Effector memory CD8-positive, alpha-beta T cell (primary cell): ENCODE measurements around the gene HNRNPK.
A peak's percentile ranks its signal among the peaks of the same experiment; 100 is the strongest.

Experiments
- ATAC-seq: fragments of 150-1000 bp; cut with Tn5 transposase; replicated peaks from 2 replicates; pipeline ENCODE4 v1.10.0; 2021; ENCODE audit warnings: mild to moderate bottlenecking, moderate library complexity
- DNase-seq, 3 experiments: peaks; one replicate each; pipeline ENCODE4 v3.0.0; 2021
- H3K27ac Mint-ChIP-seq, 2 donors: one replicate each; pipeline ENCODE4 v1.8.0; 2022; ENCODE audit warnings: mild to moderate bottlenecking in 2 of 2, mixed read lengths in 2 of 2, moderate library complexity in 2 of 2
- H3K27me3 Mint-ChIP-seq, 2 donors: one replicate each; pipeline ENCODE4 v1.8.0; 2022; ENCODE audit warnings: mixed read lengths in 2 of 2
- H3K36me3 Mint-ChIP-seq: one replicate; pipeline ENCODE4 v1.8.0; 2022; ENCODE audit warnings: mild to moderate bottlenecking, moderate library complexity, mixed read lengths; ENCODE audit not compliant: insufficient read depth
- H3K4me1 Mint-ChIP-seq, 2 donors: one replicate each; pipeline ENCODE4 v1.8.0; 2022; ENCODE audit warnings: low read depth in 2 of 2, mixed read lengths in 2 of 2
- H3K4me3 Mint-ChIP-seq, 2 donors: one replicate each; pipeline ENCODE4 v1.8.0; 2022; ENCODE audit warnings: mild to moderate bottlenecking in 2 of 2, mixed read lengths in 2 of 2, moderate library complexity in 2 of 2
- H3K9me3 Mint-ChIP-seq, 2 donors: one replicate each; pipeline ENCODE4 v1.8.0; 2022; ENCODE audit warnings: mixed read lengths in 2 of 2
- total RNA-seq, 9 experiments: gene quantifications; one replicate each; lab custom pipeline; 2026; lab: John Stamatoyannopoulos, UW

Gene HNRNPK
- 518 to 1,277 (median 830) reads per million in 9 experiments for total RNA-seq

DNA sequence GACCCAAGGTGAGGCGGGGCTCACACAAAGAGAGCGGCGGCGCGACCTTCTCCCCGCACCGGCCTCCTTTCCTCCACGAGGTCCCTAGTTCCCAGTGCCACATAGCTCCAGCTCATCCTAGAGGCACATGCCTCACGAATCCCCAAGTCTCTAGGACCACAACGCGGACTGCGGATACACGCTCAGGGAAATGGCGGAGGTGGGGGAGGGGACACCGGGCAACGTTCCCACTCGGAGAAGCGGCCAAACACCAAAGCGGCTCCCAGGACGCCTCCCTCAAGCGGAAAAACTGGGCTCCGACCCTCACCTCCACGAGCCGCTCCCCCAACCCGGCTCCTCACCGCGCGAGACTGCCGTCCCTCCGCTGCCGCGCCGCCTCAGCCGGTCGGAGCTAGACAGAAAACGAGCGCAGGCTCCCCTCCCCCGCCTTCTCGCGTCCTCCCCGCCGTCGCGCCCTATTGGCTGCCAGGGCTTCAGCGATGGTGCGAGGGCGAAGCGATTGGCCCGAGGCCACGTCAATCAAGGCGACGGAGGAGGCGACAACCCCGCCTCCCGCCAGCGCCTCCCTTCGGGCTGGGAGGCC, at the start of gene HNRNPK:
TSS of gene HNRNPK (minus strand) at position 404 of the 583 bp plus-strand sequence. CDS start 1,963 bp downstream, outside the sequence.
- DNase-seq (peak; percentile 99 to 100 (median 100)), ATAC-seq (peak; percentile 80)
- no peaks in the 10 kb centered on the region for H3K9me3 Mint-ChIP-seq
- peaks cover 24 to 51% of the 10 kb centered on the region in 2 donors for H3K4me1 Mint-ChIP-seq
- peak within 1 kb of the TSS; percentile 99 for H3K27ac Mint-ChIP-seq
- H3K27me3 Mint-ChIP-seq, result no peaks in the 10 kb centered on the region
- H3K36me3 Mint-ChIP-seq, result peaks cover 65% of the 10 kb centered on the region
- H3K4me3 Mint-ChIP-seq, result peak within 1 kb of the TSS; percentile 97 to 100

DNA sequence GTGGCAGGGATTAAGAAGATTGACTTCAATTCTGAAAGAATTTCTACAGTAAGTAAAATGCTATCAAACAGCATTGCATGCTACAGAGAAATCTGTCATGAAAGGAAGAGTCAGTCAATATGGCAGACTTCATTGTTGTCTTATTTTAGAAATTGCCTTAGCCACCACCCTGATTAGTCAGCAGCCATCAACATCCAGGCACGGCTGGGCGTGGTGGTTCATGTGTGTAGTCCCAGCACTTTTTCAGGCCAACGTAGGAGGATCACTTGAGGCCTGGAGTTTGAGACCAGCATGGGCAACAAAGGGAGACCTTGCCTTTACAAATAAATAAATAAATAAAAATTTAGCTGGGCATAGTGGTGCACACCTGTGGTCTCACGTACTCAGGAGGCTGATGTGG, 47.2 kb upstream of the HNRNPK start:
- peaks cover 6% of the 10 kb centered on the region for H3K36me3 Mint-ChIP-seq
- DNase-seq (no peak), ATAC-seq (no peak)
- no peaks in the 10 kb centered on the region for H3K4me1 Mint-ChIP-seq
- no peak overlapping the region for H3K4me3 Mint-ChIP-seq
- no peaks in the 10 kb centered on the region for H3K9me3 Mint-ChIP-seq
- peaks cover 13 to 18% of the 10 kb centered on the region in 2 donors for H3K27me3 Mint-ChIP-seq
- no peak overlapping the region for H3K27ac Mint-ChIP-seq

DNA sequence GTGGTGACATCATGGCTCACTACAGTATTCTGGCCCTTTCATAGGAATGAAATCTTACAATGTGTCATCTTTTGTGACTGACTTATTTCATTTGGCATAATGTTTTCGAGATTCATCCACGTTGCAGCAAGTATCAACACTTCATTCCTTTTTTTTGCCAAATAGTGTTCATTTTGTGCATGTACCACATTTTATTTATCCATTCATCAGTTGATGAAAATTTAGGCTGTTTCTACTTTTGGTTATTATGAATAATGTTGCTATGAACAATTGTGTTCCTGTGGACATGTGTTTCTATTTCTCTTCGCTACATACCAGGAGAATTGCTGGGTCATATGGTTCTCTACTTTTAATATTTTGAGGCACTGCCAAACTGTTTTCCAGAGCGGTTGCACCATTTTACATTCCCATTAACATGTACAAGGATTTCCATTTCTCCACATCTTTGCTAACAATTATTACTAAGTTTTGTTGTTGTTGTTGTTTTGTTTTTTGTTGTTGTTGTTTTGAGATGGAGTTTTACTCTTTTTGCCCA, 44.1 kb upstream of the HNRNPK start:
- Mint-ChIP-seq H3K27me3 (peaks cover 18 to 20% of the 10 kb centered on the region in 2 donors), H3K4me1 (no peaks in the 10 kb centered on the region), H3K27ac (no peak overlapping the region), H3K4me3 (no peak overlapping the region), H3K36me3 (peaks cover 3% of the 10 kb centered on the region), H3K9me3 (no peaks in the 10 kb centered on the region)
- ATAC-seq (no peak), DNase-seq (no peak)

DNA sequence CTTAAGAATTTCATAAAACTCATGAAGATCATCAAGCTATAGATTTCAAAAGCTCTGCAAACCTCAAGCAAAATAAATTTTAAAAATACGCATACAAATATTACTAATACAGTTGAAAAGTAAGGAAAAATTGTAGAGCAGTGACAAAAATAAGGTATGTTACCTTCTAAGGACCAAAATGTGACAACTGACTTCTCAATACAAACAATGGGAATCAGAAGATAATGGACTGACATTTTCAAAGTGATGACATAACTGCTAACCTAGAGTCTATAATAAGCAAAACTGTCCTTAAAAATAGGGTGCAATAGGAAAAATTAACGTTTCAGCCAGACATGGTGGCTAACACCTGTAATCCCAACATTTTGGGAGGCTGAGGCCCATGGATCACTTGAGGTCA, 27.6 kb upstream of the HNRNPK start:
- H3K27ac Mint-ChIP-seq, result no peak overlapping the region
- ATAC-seq (no peak), DNase-seq (no peak)
- no peaks in the 10 kb centered on the region for H3K4me1 Mint-ChIP-seq
- H3K9me3 Mint-ChIP-seq, result no peaks in the 10 kb centered on the region
- H3K36me3 Mint-ChIP-seq, result no peaks in the 10 kb centered on the region
- H3K27me3 Mint-ChIP-seq, result peaks cover 0 to 8% of the 10 kb centered on the region in 2 donors
- no peak overlapping the region for H3K4me3 Mint-ChIP-seq

DNA sequence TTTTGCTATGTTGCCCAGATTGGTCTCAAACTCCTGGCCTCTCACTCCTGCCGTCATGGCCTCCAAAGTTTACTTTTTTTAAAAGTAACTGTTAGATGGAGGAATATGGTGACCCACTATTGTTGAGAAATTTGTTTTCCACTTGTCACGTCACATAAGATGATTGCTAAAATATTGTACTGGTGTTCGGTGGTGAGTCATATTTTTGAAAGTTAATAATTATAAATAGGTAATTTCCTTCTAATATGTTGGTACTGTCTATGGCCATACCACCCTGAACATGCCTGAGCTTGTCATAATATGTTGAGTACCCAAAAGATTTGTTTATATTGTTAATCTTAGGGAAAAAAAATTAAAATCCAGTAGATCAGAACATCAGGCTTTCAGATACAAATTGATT, 23.2 kb upstream of the HNRNPK start:
- no peak for DNase-seq
- Mint-ChIP-seq H3K36me3 (peaks cover 3% of the 10 kb centered on the region), H3K4me3 (no peak overlapping the region), H3K4me1 (peaks cover 0 to 11% of the 10 kb centered on the region in 2 donors), H3K27ac (no peak overlapping the region), H3K27me3 (no peaks in the 10 kb centered on the region), H3K9me3 (no peaks in the 10 kb centered on the region)
- ATAC-seq, result no peak

DNA sequence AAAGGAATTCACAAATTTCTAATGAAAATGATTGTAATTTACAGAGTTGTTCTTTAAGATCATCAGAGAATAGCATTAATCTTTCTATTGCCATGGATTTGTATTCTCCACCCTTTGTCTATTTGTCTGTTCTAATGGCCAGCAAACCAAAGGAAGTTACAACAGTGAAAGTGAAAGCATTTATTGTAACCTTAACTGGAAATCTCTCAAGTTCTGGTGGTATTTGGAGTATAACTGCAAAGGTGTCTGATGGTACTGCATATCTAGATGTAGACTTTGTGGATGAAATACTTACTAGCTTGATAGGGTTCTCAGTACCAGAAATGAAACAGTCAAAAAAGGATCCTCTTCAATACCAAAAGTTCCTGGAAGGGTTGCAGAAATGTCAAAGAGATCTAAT, 22.3 kb upstream of the HNRNPK start:
- Mint-ChIP-seq H3K27ac (peak overlapping the region in 1 of 2 donors; percentile 54), H3K4me1 (peaks cover 0 to 11% of the 10 kb centered on the region in 2 donors), H3K9me3 (no peaks in the 10 kb centered on the region), H3K4me3 (no peak overlapping the region), H3K36me3 (peaks cover 3% of the 10 kb centered on the region), H3K27me3 (no peaks in the 10 kb centered on the region)
- ATAC-seq, result peak; percentile 68
- DNase-seq, result no peak

DNA sequence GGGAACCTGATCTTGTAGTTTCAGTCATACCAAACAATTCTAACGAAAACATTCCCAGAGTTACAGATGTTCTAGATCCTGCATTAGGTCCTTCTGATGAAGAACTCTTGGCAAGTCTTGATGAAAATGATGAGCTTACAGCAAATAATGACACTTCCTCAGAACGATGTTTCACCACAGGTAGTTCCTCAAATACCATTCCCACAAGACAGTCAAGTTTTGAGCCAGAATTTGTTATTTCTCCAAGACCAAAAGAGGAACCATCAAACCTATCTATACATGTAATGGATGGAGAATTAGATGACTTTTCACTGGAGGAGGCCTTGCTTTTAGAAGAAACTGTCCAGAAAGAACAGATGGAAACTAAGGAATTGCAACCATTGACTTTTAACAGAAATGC, 21.6 kb upstream of the HNRNPK start:
- Mint-ChIP-seq H3K36me3 (peaks cover 3% of the 10 kb centered on the region), H3K27ac (peak overlapping the region in 1 of 2 donors; percentile 54), H3K4me3 (no peak overlapping the region), H3K27me3 (no peaks in the 10 kb centered on the region), H3K9me3 (no peaks in the 10 kb centered on the region), H3K4me1 (peaks cover 0 to 11% of the 10 kb centered on the region in 2 donors)
- DNase-seq, result no peak
- no peak for ATAC-seq

DNA sequence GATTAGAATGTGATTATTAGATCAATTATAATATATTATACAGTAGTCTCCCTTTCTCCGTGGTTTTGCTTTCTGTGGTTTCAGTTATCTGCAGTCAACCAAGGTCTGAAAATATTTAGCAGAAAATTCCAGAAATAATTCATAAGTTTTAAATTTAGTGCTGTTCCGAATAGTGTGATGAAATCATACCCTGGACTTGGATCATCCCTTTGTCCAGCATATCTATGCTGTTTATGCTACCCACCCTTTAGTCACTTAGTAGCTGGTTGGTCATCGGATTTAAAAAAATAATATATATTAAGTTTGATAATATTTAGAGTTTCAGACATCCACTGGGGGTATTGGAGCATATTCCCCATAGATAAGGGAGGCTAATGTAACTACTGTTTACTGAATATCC, 20.2 kb upstream of the HNRNPK start:
- no peak overlapping the region for H3K27ac Mint-ChIP-seq
- H3K4me3 Mint-ChIP-seq, result no peak overlapping the region
- no peak for DNase-seq
- H3K9me3 Mint-ChIP-seq, result no peaks in the 10 kb centered on the region
- peaks cover 3% of the 10 kb centered on the region for H3K36me3 Mint-ChIP-seq
- no peaks in the 10 kb centered on the region for H3K27me3 Mint-ChIP-seq
- no peak for ATAC-seq
- peaks cover 0 to 11% of the 10 kb centered on the region in 2 donors for H3K4me1 Mint-ChIP-seq

DNA sequence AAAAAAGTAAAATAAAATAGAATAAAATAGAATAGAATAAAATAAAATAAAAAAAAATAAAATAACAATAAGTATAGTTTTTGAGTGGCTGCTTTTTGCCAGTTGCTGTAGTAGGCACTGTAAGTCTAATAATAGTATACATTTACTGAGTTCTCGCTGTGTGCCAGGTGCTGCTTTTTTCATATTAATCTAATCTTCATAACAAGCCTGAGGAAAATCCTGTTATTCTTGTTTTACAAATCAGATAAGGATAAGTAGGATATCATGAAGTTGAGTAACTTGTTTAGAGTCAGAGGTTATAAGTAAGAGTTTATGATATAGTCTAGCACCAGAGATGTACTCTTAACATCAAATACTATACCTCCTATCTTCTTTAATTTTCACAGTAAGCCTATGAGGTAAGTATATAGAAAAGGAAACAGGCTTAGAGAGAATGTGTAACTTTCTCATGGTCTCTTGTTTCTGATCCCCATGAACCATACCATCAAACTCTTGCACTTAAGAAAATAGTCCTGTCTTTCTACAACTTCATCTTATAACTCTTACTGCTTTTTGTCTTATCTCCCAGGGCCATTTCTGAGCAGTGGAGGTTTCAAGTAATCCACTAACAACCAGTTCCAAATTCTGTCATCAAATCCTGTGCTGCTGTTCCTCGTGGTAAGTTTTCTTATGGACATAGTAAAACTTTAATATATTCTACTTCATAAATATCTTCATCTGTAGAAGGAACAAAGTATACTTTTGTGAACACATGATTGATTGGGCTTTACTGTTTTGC, 19.3 kb upstream of the HNRNPK start:
- Mint-ChIP-seq H3K36me3 (peaks cover 3% of the 10 kb centered on the region), H3K4me3 (no peak overlapping the region), H3K27me3 (no peaks in the 10 kb centered on the region), H3K4me1 (peaks cover 0 to 11% of the 10 kb centered on the region in 2 donors), H3K9me3 (no peaks in the 10 kb centered on the region), H3K27ac (no peak overlapping the region)
- ATAC-seq (no peak), DNase-seq (no peak)

DNA sequence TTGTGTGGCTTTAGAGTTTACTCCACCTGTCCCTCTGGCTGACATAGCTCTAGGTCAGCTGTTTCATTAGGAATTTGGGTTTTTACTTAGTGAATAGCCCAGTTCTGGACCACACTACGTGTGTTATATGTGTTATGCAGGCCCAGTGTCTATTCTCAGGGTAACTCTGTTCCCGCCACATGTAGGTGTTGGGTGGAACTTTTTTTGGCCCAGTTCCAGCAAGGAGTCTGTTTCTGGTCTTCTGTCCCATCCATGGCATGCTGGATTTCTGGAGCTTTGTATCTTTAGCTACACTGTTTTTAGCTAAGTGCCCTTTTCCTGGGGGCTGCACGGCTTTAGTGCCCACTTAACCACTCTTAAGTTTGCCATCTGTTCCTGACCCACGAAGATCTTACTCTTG, 16.1 kb upstream of the HNRNPK start:
- no peak overlapping the region for H3K4me3 Mint-ChIP-seq
- no peaks in the 10 kb centered on the region for H3K4me1 Mint-ChIP-seq
- ATAC-seq (no peak), DNase-seq (no peak)
- peaks cover 2% of the 10 kb centered on the region for H3K36me3 Mint-ChIP-seq
- no peaks in the 10 kb centered on the region for H3K27me3 Mint-ChIP-seq
- H3K27ac Mint-ChIP-seq, result no peak overlapping the region
- H3K9me3 Mint-ChIP-seq, result no peaks in the 10 kb centered on the region

DNA sequence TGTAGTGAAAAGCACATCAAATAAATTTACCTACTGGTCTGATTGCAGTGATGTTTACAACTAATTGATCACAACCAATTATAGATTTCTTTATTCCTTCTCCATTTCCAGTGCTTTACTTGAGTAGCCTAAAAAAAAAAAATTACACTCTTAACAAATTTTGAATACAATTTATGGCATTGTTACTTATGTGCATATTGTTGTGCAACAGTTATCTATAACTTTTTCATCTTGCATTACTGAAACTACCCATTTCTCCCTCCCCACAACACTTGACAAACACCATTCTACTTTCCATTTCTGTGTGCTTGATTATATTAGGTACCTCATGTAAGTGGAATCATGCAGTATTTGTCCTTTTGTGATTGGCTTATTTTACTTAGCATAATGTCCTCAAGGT, 12.9 kb upstream of the HNRNPK start:
- DNase-seq (no peak), ATAC-seq (no peak)
- Mint-ChIP-seq H3K36me3 (no peaks in the 10 kb centered on the region), H3K27ac (no peak overlapping the region), H3K4me1 (peaks cover 0 to 8% of the 10 kb centered on the region in 2 donors), H3K4me3 (no peak overlapping the region), H3K27me3 (no peaks in the 10 kb centered on the region), H3K9me3 (no peaks in the 10 kb centered on the region)

DNA sequence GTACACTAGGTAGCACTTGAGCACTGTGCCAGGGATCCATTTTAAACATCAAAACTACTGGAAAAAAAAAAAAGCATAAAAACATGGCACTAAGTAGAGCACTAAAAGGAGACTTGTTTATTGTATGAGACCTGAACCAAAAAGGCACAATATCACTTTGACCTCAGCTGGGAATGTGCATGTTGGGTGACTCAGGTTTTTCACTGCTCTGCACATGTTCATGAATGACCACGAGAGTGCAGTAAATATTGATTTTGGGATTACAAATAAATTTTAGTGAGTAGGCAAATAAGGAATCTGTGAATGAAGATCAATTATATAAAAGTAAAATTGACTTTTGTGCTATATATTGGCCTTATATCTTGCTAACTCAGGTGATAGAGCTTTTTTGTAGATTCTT, 12.4 kb upstream of the HNRNPK start:
- DNase-seq, result no peak
- Mint-ChIP-seq H3K36me3 (no peaks in the 10 kb centered on the region), H3K9me3 (no peaks in the 10 kb centered on the region), H3K27ac (no peak overlapping the region), H3K4me3 (no peak overlapping the region), H3K4me1 (peaks cover 1 to 13% of the 10 kb centered on the region in 2 donors), H3K27me3 (no peaks in the 10 kb centered on the region)
- no peak for ATAC-seq

DNA sequence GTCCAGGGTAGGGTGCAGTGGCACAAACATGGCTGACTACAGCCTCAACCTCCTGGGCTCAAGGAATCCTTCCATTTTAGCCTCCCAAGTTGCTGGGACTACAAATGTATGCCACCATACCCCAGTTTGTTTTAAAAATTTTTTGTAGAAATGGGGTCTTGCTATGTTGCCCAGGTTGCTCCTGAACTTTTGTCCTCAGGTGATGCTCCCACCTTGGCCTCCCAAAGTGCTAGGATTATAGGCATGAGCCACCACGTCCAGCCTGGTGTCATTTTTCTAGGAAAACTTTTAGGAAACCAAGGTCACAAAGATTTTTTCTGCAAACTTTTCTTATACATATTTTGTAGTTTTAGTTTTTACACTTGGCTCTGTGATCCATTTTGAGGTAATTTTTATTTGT, 11.3 kb upstream of the HNRNPK start:
- Mint-ChIP-seq H3K27ac (no peak overlapping the region), H3K36me3 (no peaks in the 10 kb centered on the region), H3K4me1 (peaks cover 8 to 19% of the 10 kb centered on the region in 2 donors), H3K9me3 (no peaks in the 10 kb centered on the region), H3K4me3 (no peak overlapping the region), H3K27me3 (no peaks in the 10 kb centered on the region)
- no peak for ATAC-seq
- DNase-seq, result no peak

DNA sequence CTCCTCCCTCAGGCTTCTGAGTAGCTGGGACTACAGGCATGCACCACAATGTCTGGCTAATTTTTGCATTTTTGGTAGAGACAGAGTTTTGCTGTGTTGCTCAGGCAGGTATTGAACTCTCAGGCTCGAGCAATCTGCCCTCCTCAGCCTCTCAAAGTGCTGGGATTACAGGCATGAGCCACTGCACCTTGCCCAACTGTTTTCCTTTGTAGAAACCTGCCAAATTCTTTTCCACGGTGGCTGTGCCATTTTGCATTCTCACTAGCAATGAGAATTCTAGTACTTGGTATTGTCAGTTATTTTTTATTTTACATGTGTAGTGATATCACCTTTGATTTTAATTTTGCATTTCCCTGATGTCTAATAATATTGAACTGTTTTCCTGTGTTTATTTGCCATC, 8.4 kb upstream of the HNRNPK start:
- Mint-ChIP-seq H3K36me3 (no peaks in the 10 kb centered on the region), H3K4me1 (peaks cover 8 to 19% of the 10 kb centered on the region in 2 donors), H3K4me3 (no peak overlapping the region), H3K27ac (no peak overlapping the region), H3K9me3 (no peaks in the 10 kb centered on the region), H3K27me3 (no peaks in the 10 kb centered on the region)
- DNase-seq (no peak), ATAC-seq (no peak)
